Upper lobe of left lung (tissue), 4 donors: ENCODE results near the gene SLC1A7.

Source experiments
- EP300 ChIP-seq, 4 donors: sonication (generic); formaldehyde crosslinking; IDR thresholded peaks; one replicate each; pipeline ENCODE4 v1.5.1; 2017; ENCODE audit warnings: antibody characterized with exemption in 4 of 4, control low read depth in 2 of 4
- POLR2A ChIP-seq, 4 donors: fragments of 450-650 bp; IDR thresholded peaks; one replicate each; pipeline ENCODE4 v1.5.1; 2016 to 2017; ENCODE audit warnings: antibody characterized with exemption in 4 of 4, mild to moderate bottlenecking in 2 of 4
- POLR2AphosphoS5 ChIP-seq, 2 donors: sonication (generic); formaldehyde crosslinking; IDR thresholded peaks; one replicate each; pipeline ENCODE4 v1.5.1; 2017; ENCODE audit warnings: antibody characterized with exemption in 2 of 2
- TF ChIP-seq, protein P1 (sequence below), 6 experiments: fragments of 450-650 bp in 4 of 6; fragments of 200-600 bp in 2 of 6; sonication (generic) in 2 of 6; IDR thresholded peaks; one replicate each; pipeline ENCODE4 v1.5.1; 2016 to 2019; ENCODE audit warnings: antibody characterized with exemption in 6 of 6

DNA sequence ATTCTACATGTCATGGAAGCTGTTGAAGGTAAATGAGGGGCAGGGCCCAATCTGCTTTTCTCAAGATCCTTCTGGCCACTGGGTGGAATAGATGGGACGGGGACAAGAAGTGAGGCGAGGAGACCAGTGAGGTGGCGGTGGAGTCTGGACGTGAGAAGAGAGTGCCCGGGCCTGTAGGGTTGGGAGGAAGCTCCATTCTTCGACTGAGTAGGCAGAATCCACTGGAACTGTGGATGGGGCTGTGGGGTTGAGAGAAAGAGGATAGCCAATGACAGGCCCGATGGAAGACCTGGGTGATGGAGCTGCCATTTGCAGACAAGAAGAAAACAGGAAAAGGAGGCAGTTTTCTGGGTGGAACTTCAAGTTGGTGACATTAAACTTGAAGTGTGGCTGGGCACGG lies 10.3 kb downstream of the SLC1A7 start:
- TF ChIP-seq EP300 (IDR thresholded peaks at IDR 0.05) (no peak), POLR2AphosphoS5 (IDR thresholded peaks at IDR 0.05) (no peak), POLR2A (IDR thresholded peaks at IDR 0.05) (no peak)
- TF ChIP-seq, protein P1, sequence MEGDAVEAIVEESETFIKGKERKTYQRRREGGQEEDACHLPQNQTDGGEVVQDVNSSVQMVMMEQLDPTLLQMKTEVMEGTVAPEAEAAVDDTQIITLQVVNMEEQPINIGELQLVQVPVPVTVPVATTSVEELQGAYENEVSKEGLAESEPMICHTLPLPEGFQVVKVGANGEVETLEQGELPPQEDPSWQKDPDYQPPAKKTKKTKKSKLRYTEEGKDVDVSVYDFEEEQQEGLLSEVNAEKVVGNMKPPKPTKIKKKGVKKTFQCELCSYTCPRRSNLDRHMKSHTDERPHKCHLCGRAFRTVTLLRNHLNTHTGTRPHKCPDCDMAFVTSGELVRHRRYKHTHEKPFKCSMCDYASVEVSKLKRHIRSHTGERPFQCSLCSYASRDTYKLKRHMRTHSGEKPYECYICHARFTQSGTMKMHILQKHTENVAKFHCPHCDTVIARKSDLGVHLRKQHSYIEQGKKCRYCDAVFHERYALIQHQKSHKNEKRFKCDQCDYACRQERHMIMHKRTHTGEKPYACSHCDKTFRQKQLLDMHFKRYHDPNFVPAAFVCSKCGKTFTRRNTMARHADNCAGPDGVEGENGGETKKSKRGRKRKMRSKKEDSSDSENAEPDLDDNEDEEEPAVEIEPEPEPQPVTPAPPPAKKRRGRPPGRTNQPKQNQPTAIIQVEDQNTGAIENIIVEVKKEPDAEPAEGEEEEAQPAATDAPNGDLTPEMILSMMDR (IDR thresholded peaks at IDR 0.05) = no peak
